ENCODE data around the gene TMEM167B.

DNA sequence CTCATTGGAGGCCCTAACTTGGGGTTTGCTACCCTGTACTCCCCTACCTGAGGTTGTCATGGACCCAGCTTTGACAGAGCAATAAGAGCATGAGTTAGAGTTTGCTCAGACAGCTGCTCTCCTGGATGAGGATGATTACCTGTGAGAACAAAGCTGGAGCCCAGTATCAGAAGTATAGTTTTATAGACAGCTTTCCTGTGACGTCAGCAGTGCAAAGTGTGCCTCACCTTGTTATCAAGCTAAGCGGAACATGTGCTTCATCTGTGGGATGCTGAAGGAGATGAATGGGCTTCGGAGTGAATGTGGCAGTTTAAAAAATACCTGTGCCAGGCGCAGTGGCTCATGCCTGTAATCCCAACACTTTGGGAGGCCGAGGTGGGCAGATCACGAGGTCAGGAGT is 43.2 kb upstream of the TMEM167B start:
- TF ChIP-seq, protein P1, sequence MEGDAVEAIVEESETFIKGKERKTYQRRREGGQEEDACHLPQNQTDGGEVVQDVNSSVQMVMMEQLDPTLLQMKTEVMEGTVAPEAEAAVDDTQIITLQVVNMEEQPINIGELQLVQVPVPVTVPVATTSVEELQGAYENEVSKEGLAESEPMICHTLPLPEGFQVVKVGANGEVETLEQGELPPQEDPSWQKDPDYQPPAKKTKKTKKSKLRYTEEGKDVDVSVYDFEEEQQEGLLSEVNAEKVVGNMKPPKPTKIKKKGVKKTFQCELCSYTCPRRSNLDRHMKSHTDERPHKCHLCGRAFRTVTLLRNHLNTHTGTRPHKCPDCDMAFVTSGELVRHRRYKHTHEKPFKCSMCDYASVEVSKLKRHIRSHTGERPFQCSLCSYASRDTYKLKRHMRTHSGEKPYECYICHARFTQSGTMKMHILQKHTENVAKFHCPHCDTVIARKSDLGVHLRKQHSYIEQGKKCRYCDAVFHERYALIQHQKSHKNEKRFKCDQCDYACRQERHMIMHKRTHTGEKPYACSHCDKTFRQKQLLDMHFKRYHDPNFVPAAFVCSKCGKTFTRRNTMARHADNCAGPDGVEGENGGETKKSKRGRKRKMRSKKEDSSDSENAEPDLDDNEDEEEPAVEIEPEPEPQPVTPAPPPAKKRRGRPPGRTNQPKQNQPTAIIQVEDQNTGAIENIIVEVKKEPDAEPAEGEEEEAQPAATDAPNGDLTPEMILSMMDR (conservative IDR thresholded peaks at IDR 0.05) = no peak
- no peak for TF ChIP-seq EZH2 (IDR thresholded peaks at IDR 0.05; ENCODE audit: low read depth)

Data from PC-9 (cell line).